Measurements from ENCODE around the gene ADH4.

DNA sequence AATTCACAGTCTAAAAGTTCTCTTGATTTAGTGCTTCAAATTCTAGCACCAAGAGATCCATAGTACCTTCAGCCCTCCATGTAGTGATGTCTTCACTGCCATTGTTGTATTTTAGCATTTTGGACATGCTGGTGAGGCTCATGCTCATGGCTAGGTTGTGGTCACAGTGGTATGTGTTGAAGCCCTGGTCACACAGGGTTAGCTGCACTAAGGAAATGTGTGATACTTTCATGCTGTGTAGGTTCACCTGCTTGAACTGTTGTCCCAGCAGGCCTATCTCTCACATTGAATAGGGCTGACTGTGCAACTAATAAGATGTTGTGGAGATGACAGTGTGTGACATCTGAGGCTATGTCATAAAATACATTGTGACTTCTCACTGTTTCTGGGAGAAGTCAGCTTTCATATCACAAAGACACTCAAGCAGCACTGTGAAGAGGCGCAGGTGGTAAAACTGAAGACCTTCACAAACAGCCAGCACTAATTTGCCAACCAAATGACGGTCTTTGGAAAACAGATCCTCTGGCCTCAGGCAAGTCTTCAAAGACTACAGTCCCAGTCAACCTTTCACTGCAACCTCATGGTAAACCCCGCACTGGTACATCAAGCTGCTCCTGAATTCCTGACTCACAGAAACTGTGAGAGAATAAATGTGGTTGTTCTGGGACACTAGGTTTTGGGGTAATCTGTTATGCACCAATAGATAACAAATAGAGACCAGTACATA lies 17.4 kb upstream of the ADH4 start:
- TF ChIP-seq, protein P1, sequence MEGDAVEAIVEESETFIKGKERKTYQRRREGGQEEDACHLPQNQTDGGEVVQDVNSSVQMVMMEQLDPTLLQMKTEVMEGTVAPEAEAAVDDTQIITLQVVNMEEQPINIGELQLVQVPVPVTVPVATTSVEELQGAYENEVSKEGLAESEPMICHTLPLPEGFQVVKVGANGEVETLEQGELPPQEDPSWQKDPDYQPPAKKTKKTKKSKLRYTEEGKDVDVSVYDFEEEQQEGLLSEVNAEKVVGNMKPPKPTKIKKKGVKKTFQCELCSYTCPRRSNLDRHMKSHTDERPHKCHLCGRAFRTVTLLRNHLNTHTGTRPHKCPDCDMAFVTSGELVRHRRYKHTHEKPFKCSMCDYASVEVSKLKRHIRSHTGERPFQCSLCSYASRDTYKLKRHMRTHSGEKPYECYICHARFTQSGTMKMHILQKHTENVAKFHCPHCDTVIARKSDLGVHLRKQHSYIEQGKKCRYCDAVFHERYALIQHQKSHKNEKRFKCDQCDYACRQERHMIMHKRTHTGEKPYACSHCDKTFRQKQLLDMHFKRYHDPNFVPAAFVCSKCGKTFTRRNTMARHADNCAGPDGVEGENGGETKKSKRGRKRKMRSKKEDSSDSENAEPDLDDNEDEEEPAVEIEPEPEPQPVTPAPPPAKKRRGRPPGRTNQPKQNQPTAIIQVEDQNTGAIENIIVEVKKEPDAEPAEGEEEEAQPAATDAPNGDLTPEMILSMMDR (conservative IDR thresholded peaks at IDR 0.05; ENCODE audit: low read depth in 2 of 2) = no peak
- no peak for TF ChIP-seq POLR2AphosphoS5 (IDR thresholded peaks at IDR 0.05; ENCODE audit: low read depth)
- no peak for TF ChIP-seq EZH2 (IDR thresholded peaks at IDR 0.05; ENCODE audit: low read depth, unreplicated experiment)
- TF ChIP-seq JUNB (IDR thresholded peaks at IDR 0.05; ENCODE audit: unreplicated experiment) = no peak
- TF ChIP-seq, protein P2, sequence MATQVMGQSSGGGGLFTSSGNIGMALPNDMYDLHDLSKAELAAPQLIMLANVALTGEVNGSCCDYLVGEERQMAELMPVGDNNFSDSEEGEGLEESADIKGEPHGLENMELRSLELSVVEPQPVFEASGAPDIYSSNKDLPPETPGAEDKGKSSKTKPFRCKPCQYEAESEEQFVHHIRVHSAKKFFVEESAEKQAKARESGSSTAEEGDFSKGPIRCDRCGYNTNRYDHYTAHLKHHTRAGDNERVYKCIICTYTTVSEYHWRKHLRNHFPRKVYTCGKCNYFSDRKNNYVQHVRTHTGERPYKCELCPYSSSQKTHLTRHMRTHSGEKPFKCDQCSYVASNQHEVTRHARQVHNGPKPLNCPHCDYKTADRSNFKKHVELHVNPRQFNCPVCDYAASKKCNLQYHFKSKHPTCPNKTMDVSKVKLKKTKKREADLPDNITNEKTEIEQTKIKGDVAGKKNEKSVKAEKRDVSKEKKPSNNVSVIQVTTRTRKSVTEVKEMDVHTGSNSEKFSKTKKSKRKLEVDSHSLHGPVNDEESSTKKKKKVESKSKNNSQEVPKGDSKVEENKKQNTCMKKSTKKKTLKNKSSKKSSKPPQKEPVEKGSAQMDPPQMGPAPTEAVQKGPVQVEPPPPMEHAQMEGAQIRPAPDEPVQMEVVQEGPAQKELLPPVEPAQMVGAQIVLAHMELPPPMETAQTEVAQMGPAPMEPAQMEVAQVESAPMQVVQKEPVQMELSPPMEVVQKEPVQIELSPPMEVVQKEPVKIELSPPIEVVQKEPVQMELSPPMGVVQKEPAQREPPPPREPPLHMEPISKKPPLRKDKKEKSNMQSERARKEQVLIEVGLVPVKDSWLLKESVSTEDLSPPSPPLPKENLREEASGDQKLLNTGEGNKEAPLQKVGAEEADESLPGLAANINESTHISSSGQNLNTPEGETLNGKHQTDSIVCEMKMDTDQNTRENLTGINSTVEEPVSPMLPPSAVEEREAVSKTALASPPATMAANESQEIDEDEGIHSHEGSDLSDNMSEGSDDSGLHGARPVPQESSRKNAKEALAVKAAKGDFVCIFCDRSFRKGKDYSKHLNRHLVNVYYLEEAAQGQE (IDR thresholded peaks at IDR 0.05; ENCODE audit: unreplicated experiment) = no peak
- no peak for TF ChIP-seq EZH2phosphoT487 (IDR thresholded peaks at IDR 0.05; ENCODE audit: unreplicated experiment)
- TF ChIP-seq, protein P3, sequence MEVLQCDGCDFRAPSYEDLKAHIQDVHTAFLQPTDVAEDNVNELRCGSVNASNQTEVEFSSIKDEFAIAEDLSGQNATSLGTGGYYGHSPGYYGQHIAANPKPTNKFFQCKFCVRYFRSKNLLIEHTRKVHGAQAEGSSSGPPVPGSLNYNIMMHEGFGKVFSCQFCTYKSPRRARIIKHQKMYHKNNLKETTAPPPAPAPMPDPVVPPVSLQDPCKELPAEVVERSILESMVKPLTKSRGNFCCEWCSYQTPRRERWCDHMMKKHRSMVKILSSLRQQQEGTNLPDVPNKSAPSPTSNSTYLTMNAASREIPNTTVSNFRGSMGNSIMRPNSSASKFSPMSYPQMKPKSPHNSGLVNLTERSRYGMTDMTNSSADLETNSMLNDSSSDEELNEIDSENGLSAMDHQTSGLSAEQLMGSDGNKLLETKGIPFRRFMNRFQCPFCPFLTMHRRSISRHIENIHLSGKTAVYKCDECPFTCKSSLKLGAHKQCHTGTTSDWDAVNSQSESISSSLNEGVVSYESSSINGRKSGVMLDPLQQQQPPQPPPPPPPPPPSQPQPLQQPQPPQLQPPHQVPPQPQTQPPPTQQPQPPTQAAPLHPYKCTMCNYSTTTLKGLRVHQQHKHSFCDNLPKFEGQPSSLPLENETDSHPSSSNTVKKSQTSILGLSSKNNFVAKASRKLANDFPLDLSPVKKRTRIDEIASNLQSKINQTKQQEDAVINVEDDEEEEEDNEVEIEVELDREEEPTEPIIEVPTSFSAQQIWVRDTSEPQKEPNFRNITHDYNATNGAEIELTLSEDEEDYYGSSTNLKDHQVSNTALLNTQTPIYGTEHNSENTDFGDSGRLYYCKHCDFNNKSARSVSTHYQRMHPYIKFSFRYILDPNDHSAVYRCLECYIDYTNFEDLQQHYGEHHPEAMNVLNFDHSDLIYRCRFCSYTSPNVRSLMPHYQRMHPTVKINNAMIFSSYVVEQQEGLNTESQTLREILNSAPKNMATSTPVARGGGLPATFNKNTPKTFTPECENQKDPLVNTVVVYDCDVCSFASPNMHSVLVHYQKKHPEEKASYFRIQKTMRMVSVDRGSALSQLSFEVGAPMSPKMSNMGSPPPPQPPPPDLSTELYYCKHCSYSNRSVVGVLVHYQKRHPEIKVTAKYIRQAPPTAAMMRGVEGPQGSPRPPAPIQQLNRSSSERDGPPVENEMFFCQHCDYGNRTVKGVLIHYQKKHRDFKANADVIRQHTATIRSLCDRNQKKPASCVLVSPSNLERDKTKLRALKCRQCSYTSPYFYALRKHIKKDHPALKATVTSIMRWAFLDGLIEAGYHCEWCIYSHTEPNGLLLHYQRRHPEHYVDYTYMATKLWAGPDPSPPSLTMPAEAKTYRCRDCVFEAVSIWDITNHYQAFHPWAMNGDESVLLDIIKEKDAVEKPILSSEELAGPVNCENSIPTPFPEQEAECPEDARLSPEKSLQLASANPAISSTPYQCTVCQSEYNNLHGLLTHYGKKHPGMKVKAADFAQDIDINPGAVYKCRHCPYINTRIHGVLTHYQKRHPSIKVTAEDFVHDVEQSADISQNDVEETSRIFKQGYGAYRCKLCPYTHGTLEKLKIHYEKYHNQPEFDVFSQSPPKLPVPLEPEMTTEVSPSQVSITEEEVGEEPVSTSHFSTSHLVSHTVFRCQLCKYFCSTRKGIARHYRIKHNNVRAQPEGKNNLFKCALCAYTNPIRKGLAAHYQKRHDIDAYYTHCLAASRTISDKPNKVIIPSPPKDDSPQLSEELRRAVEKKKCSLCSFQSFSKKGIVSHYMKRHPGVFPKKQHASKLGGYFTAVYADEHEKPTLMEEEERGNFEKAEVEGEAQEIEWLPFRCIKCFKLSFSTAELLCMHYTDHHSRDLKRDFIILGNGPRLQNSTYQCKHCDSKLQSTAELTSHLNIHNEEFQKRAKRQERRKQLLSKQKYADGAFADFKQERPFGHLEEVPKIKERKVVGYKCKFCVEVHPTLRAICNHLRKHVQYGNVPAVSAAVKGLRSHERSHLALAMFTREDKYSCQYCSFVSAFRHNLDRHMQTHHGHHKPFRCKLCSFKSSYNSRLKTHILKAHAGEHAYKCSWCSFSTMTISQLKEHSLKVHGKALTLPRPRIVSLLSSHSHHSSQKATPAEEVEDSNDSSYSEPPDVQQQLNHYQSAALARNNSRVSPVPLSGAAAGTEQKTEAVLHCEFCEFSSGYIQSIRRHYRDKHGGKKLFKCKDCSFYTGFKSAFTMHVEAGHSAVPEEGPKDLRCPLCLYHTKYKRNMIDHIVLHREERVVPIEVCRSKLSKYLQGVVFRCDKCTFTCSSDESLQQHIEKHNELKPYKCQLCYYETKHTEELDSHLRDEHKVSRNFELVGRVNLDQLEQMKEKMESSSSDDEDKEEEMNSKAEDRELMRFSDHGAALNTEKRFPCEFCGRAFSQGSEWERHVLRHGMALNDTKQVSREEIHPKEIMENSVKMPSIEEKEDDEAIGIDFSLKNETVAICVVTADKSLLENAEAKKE (CRISPR knock-in tag; IDR thresholded peaks at IDR 0.05) = no peak
- TF ChIP-seq ZNF331 (CRISPR knock-in tag; IDR thresholded peaks at IDR 0.05; ENCODE audit: low read depth) = no peak
- TF ChIP-seq, protein P4, sequence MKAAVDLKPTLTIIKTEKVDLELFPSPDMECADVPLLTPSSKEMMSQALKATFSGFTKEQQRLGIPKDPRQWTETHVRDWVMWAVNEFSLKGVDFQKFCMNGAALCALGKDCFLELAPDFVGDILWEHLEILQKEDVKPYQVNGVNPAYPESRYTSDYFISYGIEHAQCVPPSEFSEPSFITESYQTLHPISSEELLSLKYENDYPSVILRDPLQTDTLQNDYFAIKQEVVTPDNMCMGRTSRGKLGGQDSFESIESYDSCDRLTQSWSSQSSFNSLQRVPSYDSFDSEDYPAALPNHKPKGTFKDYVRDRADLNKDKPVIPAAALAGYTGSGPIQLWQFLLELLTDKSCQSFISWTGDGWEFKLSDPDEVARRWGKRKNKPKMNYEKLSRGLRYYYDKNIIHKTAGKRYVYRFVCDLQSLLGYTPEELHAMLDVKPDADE (IDR thresholded peaks at IDR 0.05) = no peak
- no peak for TF ChIP-seq CREB1 (CRISPR knock-in tag; IDR thresholded peaks at IDR 0.05; ENCODE audit: low read depth)
- TF ChIP-seq NANOG (IDR thresholded peaks at IDR 0.05; ENCODE audit: borderline replicate concordance) = no peak
- no peak for TF ChIP-seq STAT1 (IDR thresholded peaks at IDR 0.05; ENCODE audit: unreplicated experiment)
- TF ChIP-seq ZNF114 (CRISPR knock-in tag; IDR thresholded peaks at IDR 0.05) = no peak

Measured in GM23338 (cell line).